GM18505 (cell line): ENCODE measurements around the gene WDR72.
"Not testable (repeated sequence)": the region's sequence is repeated elsewhere in the genome, so short reads cannot be mapped to it uniquely, and the experiment has no call there.

ENCODE experiments used
- ATAC-seq: cut with Tn5 transposase; IDR thresholded peaks from one replicate; pipeline ENCODE4 v1.9.1; 2021; ENCODE audit not compliant: unreplicated experiment
- POLR2A ChIP-seq: IDR thresholded peaks from 4 replicates; pipeline ENCODE4 v1.6.1; 2011; ENCODE audit warnings: borderline replicate concordance; ENCODE audit not compliant: insufficient read depth, insufficient read length; ENCODE audit errors: extremely low read depth

The WDR72 gene

GRCh38 chr15:53759411-53759931 lies at the start of gene WDR72:
WDR72 (minus strand) TSS chr15:53759663; CDS start chr15:53733149, 26,514 bp downstream.
- TF ChIP-seq POLR2A, result no peak
- no peak for ATAC-seq

GRCh38 chr15:53808058-53808706 lies 48.7 kb upstream of the WDR72 start:
- no peak for TF ChIP-seq POLR2A
- ATAC-seq, result no peak

- ATAC-seq, result no peak
- TF ChIP-seq POLR2A, result no peak
These were observed 48.0 kb upstream of the WDR72 start for GRCh38 chr15:53807501-53807900.

GRCh38 chr15:53802672-53803071 lies 43.2 kb upstream of the WDR72 start:
- TF ChIP-seq POLR2A, result no peak
- ATAC-seq, result no peak

GRCh38 chr15:53791581-53791980 lies 32.1 kb upstream of the WDR72 start:
- ATAC-seq, result no peak
- no peak for TF ChIP-seq POLR2A

- TF ChIP-seq POLR2A, result no peak
- no peak for ATAC-seq
These were observed 30.4 kb upstream of the WDR72 start for GRCh38 chr15:53789654-53790375.

- no peak for ATAC-seq
- TF ChIP-seq POLR2A, result no peak
These were observed 26.9 kb upstream of the WDR72 start for GRCh38 chr15:53786401-53786800.

- not testable (repeated sequence) for ATAC-seq
These were observed 25.8 kb upstream of the WDR72 start for GRCh38 chr15:53785241-53785640.

- TF ChIP-seq POLR2A, result no peak
- no peak for ATAC-seq
These were observed 3.5 kb upstream of the WDR72 start for GRCh38 chr15:53762916-53763315.

- no peak for ATAC-seq
- TF ChIP-seq POLR2A, result no peak
These were observed 1.1 kb downstream of the WDR72 start for GRCh38 chr15:53758412-53758811.

- no peak for ATAC-seq
- no peak for TF ChIP-seq POLR2A
These were observed 1.6 kb downstream of the WDR72 start for GRCh38 chr15:53757906-53758305.

- no peak for ATAC-seq
- no peak for TF ChIP-seq POLR2A
These were observed 5.7 kb downstream of the WDR72 start for GRCh38 chr15:53753813-53754212.

GRCh38 chr15:53752406-53752805 lies 7.1 kb downstream of the WDR72 start:
- no peak for TF ChIP-seq POLR2A
- no peak for ATAC-seq

- ATAC-seq, result no peak
- TF ChIP-seq POLR2A, result no peak
These were observed 11.9 kb downstream of the WDR72 start for GRCh38 chr15:53747501-53748068.
